ENCODE data around the gene STPG4.
"Not testable (repeated sequence)": the region's sequence is repeated elsewhere in the genome, so short reads cannot be mapped to it uniquely, and the experiment has no call there.

STPG4 gene

GRCh38 chr2:47172922-47173695 lies 18.0 kb upstream of the STPG4 start:
- no peak for DNase-seq

DNA sequence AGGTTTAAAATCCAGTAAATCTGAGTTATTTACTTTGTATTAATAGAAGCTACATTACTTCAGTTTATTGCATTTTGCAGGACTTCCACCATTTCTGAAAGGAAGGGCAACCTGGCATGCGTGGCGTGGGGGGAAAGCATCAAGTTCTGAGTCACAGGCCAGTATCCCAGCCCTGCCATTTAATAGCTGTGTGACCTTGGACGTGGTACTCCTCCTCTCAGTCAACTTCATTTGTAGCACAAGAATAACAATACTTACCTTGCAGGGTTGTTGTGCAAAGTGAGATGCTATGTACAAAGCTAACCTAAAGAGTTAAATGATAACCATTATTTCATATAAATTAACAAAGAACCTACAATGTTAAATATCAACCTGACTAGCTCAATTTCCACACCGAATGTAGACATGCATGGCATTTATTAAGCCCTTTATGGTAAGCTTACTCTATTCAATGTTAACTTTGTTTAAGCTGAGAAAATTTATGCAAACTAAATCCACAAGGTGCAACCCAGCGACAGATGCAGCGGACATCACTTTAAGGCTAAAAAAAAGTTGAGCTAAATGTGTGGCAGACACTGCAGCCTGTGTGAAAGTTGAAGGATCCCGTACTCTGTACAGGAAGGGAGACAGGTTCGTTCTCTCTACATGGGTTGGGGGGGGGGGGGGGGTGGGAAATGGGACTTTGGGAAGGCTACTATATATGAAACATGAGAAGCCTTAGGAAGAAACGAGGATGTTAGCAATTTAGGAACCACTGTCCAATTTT lies 17.2 kb upstream of the STPG4 start:
- no peak for DNase-seq

DNA sequence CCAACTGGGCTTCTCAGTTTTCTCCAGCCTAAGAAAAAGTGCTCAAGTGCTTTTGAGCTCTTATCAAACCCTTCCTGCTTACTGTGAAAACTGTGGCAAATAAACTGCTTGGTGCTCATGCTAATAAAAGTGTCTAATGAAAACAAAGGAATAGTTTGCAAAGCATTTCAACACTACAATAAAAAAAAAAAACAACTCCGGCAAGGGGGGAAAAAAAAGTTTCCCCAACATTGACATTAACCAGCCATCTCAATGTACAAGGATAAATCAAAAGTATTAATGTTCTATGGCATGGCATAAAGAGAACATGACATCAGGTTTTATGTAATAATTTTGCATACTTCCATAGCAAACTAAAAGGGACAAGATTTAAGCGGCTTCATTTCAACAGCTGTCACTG lies 14.7 kb upstream of the STPG4 start:
- no peak for DNase-seq

GRCh38 chr2:47168895-47169294 lies 13.8 kb upstream of the STPG4 start:
- DNase-seq = not testable (repeated sequence)

DNA sequence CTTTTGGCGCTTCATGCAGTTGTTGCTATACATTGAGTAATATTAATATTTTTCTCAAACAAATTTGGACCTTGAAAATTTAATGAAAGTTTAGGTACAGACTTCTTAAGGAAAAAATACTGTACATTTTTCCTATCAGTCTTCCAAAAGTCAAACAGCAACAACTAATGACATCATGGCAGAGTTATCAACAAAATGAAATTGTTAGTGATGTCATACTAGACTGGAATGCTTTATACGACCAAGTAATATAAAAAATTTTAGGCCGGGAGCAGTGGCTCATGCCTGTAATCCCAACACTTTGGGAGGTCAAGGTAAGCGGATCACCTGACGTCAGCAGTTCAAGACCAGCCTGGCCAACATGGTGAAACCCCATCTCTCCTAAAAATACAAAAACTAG lies 12.0 kb upstream of the STPG4 start:
- no peak for DNase-seq

GRCh38 chr2:47165001-47165555 lies 10.0 kb upstream of the STPG4 start:
- DNase-seq = no peak

- DNase-seq = no peak
Measured at GRCh38 chr2:47162780-47163179, 7.7 kb upstream of the STPG4 start.

DNA sequence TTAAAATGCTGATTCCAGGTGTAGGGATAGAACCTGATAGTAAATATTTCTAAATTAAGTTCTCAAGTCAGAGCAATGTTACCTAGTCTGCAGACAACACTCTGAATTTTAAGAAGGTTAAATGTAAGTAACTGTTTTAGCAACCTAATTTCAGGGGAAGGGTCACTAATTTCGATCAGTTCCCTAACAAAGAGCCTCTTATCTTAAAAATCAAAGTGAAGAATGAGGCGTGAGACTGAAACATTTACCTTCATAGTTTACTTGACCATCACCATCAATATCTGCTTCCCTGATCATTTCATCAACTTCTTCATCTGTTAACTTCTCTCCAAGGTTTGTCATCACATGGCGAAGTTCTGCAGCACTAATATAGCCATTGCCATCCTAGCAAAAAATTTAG lies 6.4 kb upstream of the STPG4 start:
- DNase-seq = no peak

GRCh38 chr2:47160660-47161059 lies 5.6 kb upstream of the STPG4 start:
- DNase-seq = no peak

- DNase-seq = no peak
Measured at GRCh38 chr2:47160211-47160610, 5.1 kb upstream of the STPG4 start.

- DNase-seq = no peak
Measured at GRCh38 chr2:47159627-47160026, 4.5 kb upstream of the STPG4 start.

DNA sequence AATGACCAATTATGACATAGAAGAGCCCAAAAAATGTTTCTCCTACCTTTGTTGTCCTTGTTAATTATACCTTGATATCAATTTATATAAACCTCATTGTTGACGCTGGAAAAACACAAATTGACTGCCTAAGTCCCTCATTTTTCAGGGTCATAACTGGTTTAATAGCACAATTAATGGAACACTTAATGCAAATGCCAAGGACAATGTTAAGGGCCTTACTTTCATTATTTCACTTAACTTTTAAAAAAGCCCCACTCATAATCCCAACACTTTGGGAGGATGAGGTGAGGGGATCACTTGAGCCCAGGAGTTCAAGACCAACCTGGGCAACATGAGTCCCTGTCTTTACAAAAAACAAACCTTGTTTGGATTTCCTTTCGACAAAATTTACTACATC lies 3.5 kb upstream of the STPG4 start:
- DNase-seq = no peak

DNA sequence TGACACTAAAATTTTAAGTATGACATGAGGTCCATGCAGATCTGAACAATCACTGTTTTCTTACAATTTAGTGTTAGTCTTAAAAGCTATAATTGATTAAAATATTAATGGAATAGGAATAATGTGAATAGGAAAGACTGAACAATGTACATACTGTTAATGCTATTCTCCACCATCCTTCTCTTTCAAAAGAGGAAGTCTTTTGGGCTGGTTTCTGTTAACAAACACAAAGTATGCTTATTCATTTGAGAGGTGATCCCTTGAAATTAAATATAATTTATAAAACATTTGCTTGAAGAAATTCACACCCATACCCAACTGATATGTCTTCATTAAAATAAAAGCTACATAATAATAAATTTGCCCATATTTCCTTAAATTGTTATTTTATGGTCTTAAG lies 2.3 kb downstream of the STPG4 start:
- DNase-seq = no peak

- no peak for DNase-seq
Measured at GRCh38 chr2:47150175-47150574, 4.9 kb downstream of the STPG4 start.

DNA sequence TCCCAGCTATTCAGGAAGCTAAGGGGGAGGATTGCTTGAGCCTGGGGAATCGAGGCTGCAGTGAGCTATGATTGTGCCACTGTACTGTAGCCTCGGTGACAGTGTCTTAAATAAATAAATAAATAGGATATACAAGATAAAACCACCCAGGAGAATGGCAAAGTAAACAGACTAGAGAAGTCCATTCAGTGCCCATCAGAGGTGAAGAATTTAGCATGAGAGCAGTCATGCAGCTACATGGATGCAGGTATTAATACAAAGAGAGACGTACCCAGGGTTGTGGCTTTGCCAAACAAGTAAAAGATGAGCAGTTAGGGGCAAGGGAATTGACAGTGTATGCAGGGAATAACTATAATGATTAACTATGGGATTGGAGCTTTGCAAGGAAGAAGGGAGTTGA lies 8.1 kb downstream of the STPG4 start:
- DNase-seq = no peak

GRCh38 chr2:47145466-47145865 lies 9.6 kb downstream of the STPG4 start:
- no peak for DNase-seq

- no peak for DNase-seq
Measured at GRCh38 chr2:47141520-47141919, 13.6 kb downstream of the STPG4 start.

GRCh38 chr2:47134386-47135090 lies 20.6 kb downstream of the STPG4 start:
- no peak for DNase-seq

DNA sequence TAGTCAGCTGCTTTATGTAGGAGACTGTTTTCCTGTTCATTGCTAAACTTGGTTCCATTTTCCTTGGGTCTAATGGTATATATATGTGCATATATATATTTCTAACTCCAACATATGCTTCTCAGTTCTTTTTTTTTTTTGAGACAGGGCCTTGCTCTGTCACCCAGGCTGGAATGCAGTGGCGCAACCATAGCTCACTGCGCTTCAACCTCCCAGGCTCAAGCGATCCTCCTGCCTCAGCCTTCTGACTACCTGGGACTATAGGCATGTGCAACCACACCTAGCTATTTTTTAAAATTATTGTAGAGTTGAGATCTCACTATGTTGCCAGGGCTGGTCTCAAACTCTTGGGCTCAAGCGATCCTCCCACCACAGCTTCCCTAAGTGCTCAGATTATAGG lies 22.1 kb downstream of the STPG4 start:
- no peak for DNase-seq

- DNase-seq = no peak
Measured at GRCh38 chr2:47129191-47129706, 25.9 kb downstream of the STPG4 start.

GRCh38 chr2:47128705-47129104 lies 26.4 kb downstream of the STPG4 start:
- DNase-seq = no peak

DNA sequence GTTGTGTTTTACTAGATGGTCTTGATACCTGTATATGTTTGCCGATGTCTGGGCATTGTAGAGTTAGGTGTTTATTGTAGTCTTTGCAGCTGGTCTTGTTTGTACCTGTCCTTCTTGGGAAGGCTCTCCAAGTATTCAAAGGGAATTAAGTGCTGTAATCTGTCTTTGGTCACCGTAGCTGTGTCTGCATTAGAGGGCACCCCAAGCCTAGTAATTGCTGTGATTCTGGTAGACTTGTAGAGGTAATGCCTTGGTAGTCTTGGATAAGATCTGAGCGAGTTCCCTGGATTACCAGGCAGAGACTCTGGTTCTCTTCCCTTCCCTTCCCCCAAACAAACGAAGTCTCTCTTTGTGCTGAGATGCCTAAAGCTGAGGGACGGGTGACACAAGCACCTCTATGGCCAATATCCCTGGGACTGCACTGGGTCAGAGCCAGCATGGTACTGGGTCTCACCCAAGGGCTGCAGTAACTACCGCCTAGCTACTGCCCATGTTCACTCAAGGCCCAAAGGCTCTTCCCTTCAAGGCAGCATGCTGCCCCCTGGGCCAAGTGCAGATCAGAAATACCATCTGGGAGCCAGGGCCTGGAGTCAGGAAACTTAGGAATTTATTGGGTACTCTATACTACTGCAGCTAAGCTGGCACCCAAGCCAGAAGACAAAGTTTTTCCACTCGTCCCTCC lies 27.1 kb downstream of the STPG4 start:
- no peak for DNase-seq

- no peak for DNase-seq
Measured at GRCh38 chr2:47126783-47127182, 28.3 kb downstream of the STPG4 start.

All from NCI-H510A (cell line).